NCI-H2107 treated with DMSO at 0.1 percent for 48 hours (cell line): Measurements from ENCODE around the gene SLC24A5.
A peak's percentile ranks its signal among the peaks of the same experiment; 100 is the strongest.

Source experiments
- DNase-seq: peaks from one replicate; lab custom pipeline; 2025; ENCODE audit not compliant: unreplicated experiment; lab: John Stamatoyannopoulos, UW

The SLC24A5 gene

GRCh38 chr15:48120745-48121144 lies at the start of gene SLC24A5:
TSS of gene SLC24A5 (plus strand) at chr15:48120990. CDS start at chr15:48121045, 55 bp downstream.
- DNase-seq = no peak

- DNase-seq = no peak
These were observed 47.8 kb upstream of the SLC24A5 start for GRCh38 chr15:48072941-48073340.

GRCh38 chr15:48073881-48074280 lies 46.9 kb upstream of the SLC24A5 start:
- DNase-seq = no peak

DNA sequence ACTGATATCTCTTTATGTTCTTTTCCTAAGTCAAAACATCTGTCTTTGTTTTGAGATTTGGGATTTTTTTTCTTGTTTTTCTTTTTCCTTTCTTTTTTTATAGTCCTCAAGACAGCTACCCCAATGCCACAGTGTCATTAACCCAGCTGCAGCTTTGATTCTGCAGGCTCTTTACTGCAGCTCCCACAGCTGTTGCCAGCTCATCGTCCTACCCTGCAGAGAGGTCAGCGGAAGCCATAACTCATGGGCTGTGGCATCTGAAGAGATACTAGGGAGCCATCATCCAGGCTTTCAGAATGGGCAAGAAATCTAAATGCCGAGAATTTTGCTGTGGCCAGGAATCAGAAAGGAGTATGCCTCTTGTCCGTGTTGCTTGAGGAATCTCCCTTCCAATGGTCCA lies 44.3 kb upstream of the SLC24A5 start:
- no peak for DNase-seq

GRCh38 chr15:48077616-48078184 lies 43.1 kb upstream of the SLC24A5 start:
- no peak for DNase-seq

DNA sequence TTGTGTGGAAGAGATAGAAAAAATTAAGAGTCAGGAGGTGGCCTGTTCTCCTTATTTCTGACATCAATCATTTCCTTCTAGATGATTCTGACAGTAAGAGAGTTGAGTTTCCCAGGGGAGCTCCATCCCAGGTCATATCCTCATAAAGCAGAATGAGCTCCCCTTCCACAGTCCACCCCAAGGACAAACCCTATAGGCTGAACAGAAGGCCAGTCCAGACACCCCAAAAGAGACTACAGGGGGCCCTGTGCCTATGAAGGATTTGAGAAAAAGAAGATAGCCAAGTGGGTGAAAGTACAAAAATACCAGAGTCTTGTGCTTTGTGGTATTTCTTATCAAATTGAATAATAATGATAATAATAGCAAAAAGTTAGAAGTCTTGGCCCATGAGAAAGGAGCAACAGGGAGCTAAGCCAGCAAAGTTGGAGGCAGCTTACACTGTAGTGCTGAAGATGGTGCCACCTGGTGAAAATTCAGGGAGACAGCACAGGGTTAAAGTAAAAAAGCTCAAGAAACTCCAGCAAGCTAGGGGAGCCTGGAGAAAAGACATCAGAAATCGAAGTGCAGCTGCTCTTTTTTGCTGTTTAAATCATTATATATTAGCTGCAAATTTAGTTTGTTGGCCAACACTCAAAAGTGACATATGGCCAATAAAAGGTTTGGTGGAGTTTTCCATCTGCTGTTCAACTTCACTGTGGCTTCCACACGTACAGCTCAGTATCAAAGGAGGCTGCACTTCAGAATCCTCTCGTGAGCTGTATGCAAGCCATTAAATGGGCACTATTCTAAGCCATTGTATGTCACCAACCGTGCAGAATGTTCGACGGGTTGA lies 35.8 kb upstream of the SLC24A5 start:
- peak; percentile 41 for DNase-seq

DNA sequence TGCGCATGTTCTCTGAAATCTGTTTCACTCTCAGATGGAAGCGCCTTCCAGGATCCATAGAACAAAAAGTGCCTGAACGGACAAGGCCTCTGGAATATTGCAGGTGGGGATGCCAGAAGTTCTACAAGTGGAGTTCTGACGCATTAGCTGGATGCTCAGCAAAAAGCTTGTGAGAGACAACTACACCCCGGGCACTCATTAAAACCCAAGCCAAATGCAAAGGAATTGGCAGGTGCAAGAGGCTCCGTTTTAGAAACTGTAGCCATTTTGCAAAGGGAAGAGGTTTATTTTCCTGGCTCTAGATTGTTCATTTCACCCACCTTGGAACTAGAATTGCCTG lies 35.2 kb upstream of the SLC24A5 start:
- no peak for DNase-seq

GRCh38 chr15:48086133-48086532 lies 34.7 kb upstream of the SLC24A5 start:
- no peak for DNase-seq

DNA sequence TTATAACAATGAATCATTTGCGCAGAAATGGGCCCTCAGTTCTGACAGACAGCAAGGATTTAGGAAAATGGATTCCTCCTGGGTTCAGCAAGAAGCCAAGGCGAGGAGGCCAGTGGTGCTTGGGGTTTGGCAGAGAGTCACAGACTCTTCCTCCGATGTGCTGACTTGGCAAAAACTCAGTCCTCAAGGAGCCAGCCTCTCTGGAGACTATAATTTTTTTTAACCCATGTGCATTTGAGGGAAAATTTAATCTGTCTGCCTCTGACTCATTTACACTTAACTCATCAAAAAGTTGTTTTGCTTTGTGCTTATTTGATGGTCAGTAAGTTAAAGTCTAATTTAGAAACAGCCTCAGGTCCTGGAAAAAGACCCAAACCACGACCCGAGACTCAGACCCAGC lies 34.2 kb upstream of the SLC24A5 start:
- no peak for DNase-seq

DNA sequence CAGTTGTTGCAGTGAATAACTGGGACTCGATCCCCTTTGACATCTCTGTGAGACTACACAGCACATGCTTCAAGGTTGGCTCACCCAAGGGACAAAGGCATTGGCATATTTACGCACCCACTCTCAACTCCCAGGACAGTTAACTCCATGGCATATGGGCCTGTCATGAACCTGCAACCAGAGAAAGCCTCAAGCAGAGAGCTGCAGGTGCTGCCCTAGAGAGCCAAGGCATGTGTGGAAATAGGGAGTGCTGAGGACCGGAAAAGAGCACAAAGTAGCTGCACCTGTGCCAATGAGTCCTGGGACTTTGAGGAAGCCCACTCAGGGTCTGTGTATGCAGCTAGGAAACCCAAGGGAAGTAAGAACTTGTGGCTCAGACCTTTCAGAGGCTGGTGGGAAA lies 32.9 kb upstream of the SLC24A5 start:
- no peak for DNase-seq

DNA sequence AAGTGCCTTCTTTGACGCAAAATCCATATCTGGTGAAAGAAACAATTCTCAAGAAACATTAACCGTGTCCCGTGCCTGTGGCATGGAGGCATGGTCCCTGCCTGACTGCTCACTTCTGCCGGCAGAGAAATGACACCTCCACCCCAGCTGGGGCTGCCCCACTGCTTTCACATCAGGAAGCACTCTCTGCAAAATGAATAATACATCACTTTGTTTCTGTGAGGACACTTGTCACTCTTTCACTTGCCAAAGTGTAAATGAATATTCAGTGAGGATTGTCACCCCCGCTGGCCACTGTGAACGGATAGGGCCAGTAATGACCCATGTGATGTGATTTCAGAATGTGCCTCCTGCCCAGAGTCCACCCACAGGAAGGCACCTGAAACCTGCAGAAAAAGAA lies 31.1 kb upstream of the SLC24A5 start:
- no peak for DNase-seq

- no peak for DNase-seq
These were observed 30.7 kb upstream of the SLC24A5 start for GRCh38 chr15:48090115-48090514.

DNA sequence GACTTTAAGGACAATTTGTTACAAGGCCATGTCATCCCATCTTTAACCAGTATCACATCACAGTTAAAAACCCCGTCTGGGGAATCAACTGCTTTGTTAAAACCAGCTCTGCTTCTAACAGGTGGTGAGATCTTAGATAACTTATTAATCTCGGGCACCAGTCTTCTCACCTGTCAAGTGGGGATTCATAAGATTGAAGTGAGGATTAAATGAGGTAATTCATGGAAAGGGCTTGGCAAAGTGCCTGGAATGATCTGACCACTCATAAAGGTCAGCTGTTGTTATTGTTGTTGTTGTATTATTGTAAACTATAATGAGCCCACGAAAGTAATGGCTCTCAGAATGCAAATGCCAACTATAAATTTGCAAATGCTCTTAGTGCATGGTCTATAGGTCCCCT lies 30.1 kb upstream of the SLC24A5 start:
- no peak for DNase-seq

- no peak for DNase-seq
These were observed 29.3 kb upstream of the SLC24A5 start for GRCh38 chr15:48091522-48091921.

- no peak for DNase-seq
These were observed 24.4 kb upstream of the SLC24A5 start for GRCh38 chr15:48096355-48096786.

DNA sequence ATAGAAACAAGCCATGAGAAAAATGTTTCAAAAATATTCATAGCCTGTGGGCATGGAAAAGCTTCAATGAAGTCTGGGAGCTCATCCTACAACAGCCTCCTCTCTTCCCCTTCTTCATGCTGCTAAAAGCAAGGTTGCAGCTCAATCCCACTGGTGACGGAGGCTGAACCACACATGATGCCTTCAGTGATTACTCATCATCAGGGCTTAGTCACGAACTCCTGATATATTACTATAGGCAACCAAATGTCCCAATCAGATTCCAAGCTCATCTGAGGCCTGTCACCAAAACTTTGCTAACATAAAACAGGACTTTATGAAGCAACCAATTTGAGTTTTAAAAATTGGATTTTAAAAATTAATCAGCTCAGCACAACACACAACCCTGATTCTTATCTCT lies 24.0 kb upstream of the SLC24A5 start:
- no peak for DNase-seq

DNA sequence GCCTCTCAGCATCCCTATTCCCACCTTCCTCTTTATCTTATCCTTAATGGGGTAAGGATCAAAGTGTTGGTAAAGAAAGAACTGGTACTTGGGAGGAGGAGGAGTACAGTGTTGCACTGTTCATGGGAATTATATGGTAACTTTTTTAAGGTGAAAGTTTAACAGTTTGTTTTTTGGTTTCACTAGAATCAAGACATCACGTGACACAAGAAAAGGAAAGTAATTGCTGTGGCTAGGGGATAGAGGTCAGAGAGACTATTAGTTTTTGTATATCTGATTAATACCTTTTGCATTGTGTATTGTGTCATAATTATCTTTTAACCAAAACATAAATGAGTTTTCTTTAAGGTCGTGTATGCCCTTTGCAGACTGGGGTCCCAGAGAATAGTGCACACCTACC lies 23.5 kb upstream of the SLC24A5 start:
- DNase-seq = no peak

- DNase-seq = no peak
These were observed 19.3 kb upstream of the SLC24A5 start for GRCh38 chr15:48101376-48101961.

GRCh38 chr15:48102167-48102566 lies 18.6 kb upstream of the SLC24A5 start:
- no peak for DNase-seq

DNA sequence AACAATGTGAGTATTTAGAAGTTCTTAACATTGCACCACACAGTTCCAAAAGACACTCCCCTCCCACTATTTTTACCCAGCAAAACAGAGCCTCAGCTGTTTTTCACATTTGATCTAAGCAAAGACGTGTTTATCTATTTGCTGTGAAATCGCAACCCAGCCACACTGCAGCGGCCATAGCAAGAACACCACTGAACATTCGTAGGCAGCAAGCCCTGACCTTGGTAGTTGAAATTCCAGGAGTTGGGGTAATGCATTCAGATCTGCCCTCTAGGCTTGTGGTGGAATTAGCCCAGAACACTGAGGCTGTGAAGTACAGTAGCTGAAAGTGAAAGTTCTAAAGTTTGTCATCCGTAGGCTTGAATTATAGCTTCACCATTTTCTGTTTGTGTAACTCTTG lies 17.1 kb upstream of the SLC24A5 start:
- DNase-seq = no peak

GRCh38 chr15:48105936-48106335 lies 14.9 kb upstream of the SLC24A5 start:
- no peak for DNase-seq

DNA sequence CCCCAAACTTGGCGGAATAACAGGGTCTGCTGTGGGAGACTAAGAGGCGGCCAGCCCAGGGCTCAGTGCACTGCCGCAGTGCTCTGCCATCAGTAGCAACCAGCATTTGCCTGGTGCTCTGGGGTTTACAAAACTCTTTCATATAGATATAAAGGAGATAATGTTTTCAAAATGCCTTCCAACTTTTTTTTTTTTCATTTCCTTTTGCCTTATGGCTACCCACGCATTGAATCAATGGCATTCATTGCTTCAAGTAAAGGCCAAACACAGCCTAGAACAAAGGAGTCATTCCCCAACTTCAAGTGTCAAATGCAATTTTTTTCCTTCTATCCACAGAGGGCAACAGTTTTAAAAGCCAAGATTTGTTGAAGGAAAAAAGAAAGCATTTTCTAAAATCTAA lies 11.6 kb upstream of the SLC24A5 start:
- no peak for DNase-seq
